ENCODE measurements around the gene COL15A1. TPM values are rescaled to one million over a fixed set of nuclear protein-coding genes. Genes with fewer than 3 reads are reported as not detected.

COL15A1 gene
- total RNA-seq, 1 experiment from 2014 or later: 0.10 TPM

GRCh38 chr9:99031319-99031718 lies 87.6 kb downstream of the COL15A1 start:
- H3K27me3 ChIP-seq (ENCODE audit: control insufficient read depth, insufficient read depth, low read length): no peaks in the 10 kb centered on the region
- no peaks in the 10 kb centered on the region for H3K4me1 ChIP-seq (ENCODE audit: control insufficient read depth, insufficient read depth, low read length)
- H3K4me3 ChIP-seq (ENCODE audit: low read depth in 2 of 2, low read length in 2 of 2): no peak overlapping the region
- in situ Hi-C loops (cut with HindIII; ENCODE audit: low pct_unique_long_range_greater_than_20kb, low sequenced_read_pairs) (no loop called here), intact Hi-C loops (cut with micrococcal nuclease; ENCODE audit: unreplicated experiment) (no loop called here)
- BruUV-seq (replicated peaks): no TSS peak
- no peak for DNase-seq (ENCODE audit: low read depth, low spot score)
- TF ChIP-seq TCF7L2 (IDR thresholded peaks at IDR 0.05; ENCODE audit: low read depth, low read length): no peak
- no peak for TF ChIP-seq POLR2AphosphoS5 (IDR thresholded peaks at IDR 0.05; ENCODE audit: low read depth, low read length)
- TF ChIP-seq, protein P1, sequence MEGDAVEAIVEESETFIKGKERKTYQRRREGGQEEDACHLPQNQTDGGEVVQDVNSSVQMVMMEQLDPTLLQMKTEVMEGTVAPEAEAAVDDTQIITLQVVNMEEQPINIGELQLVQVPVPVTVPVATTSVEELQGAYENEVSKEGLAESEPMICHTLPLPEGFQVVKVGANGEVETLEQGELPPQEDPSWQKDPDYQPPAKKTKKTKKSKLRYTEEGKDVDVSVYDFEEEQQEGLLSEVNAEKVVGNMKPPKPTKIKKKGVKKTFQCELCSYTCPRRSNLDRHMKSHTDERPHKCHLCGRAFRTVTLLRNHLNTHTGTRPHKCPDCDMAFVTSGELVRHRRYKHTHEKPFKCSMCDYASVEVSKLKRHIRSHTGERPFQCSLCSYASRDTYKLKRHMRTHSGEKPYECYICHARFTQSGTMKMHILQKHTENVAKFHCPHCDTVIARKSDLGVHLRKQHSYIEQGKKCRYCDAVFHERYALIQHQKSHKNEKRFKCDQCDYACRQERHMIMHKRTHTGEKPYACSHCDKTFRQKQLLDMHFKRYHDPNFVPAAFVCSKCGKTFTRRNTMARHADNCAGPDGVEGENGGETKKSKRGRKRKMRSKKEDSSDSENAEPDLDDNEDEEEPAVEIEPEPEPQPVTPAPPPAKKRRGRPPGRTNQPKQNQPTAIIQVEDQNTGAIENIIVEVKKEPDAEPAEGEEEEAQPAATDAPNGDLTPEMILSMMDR (IDR thresholded peaks at IDR 0.05): no peak
- no peak for TF ChIP-seq REST (IDR thresholded peaks at IDR 0.05; ENCODE audit: insufficient read depth in 1 of 2, low read depth in 2 of 2, low read length in 1 of 2)
- TF ChIP-seq SIN3A (IDR thresholded peaks at IDR 0.05; ENCODE audit: borderline replicate concordance, insufficient read depth, low read depth, low read length): no peak
- POLR2A ChIA-PET: no interaction called here
- H3K36me3 ChIP-seq (ENCODE audit: control insufficient read depth, insufficient read depth, low read length): no peaks in the 10 kb centered on the region
- no peak for ATAC-seq
- no peaks in the 10 kb centered on the region for H3K9me3 ChIP-seq (ENCODE audit: control insufficient read depth, insufficient read depth, low read depth, low read length)
- CTCF ChIA-PET: no interaction called here
- H3K27ac ChIP-seq (ENCODE audit: low read length): no peak overlapping the region

GRCh38 chr9:99031994-99032393 lies 88.3 kb downstream of the COL15A1 start:
- no peaks in the 10 kb centered on the region for H3K9me3 ChIP-seq (ENCODE audit: control insufficient read depth, insufficient read depth, low read depth, low read length)
- no TSS peak for BruUV-seq (replicated peaks)
- intact Hi-C loops (cut with micrococcal nuclease; ENCODE audit: unreplicated experiment): no loop called here
- ATAC-seq (no peak), DNase-seq (ENCODE audit: low read depth, low spot score) (no peak)
- H3K27me3 ChIP-seq (ENCODE audit: control insufficient read depth, insufficient read depth, low read length): no peaks in the 10 kb centered on the region
- ChIA-PET CTCF (no interaction called here), POLR2A (no interaction called here)
- no peak overlapping the region for H3K27ac ChIP-seq (ENCODE audit: low read length)
- in situ Hi-C loops (cut with HindIII; ENCODE audit: low pct_unique_long_range_greater_than_20kb, low sequenced_read_pairs): no loop called here
- no peak for TF ChIP-seq REST (IDR thresholded peaks at IDR 0.05; ENCODE audit: insufficient read depth in 1 of 2, low read depth in 2 of 2, low read length in 1 of 2)
- TF ChIP-seq, protein P1 (IDR thresholded peaks at IDR 0.05): no peak
- no peak for TF ChIP-seq POLR2AphosphoS5 (IDR thresholded peaks at IDR 0.05; ENCODE audit: low read depth, low read length)
- TF ChIP-seq TCF7L2 (IDR thresholded peaks at IDR 0.05; ENCODE audit: low read depth, low read length): no peak
- H3K4me3 ChIP-seq (ENCODE audit: low read depth in 2 of 2, low read length in 2 of 2): no peak overlapping the region
- H3K36me3 ChIP-seq (ENCODE audit: control insufficient read depth, insufficient read depth, low read length): no peaks in the 10 kb centered on the region
- no peaks in the 10 kb centered on the region for H3K4me1 ChIP-seq (ENCODE audit: control insufficient read depth, insufficient read depth, low read length)

All from Panc1 (cell line).